Right kidney (tissue), 1 donor: ENCODE results near the gene MAP3K9.
"Not testable (repeated sequence)": the region's sequence is repeated elsewhere in the genome, so short reads cannot be mapped to it uniquely, and the experiment has no call there.

ENCODE experiments used
- DNase-seq: peaks from one replicate; pipeline ENCODE4 v3.0.0-alpha.2; 2016

MAP3K9 gene

DNA sequence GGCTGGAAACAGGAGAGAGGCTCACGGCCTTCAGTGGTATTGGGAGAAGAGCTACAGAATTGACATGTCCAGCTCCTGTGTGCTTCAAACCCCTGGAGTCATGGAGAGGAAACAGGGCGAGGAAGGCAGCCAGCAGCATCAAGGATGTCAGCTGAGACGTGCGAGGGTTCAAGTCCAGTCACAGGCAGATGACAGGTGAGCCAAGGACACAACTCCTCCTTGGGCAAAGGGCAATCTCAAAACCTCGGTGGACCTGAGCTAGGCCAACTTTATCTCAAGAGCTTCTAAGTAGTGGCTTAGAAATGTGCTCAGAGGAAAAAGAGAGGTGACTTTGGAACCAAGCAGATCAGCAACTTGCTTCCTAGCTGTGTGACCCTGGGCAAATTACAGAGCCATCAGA is 86.0 kb downstream of the MAP3K9 start:
- DNase-seq = no peak

DNA sequence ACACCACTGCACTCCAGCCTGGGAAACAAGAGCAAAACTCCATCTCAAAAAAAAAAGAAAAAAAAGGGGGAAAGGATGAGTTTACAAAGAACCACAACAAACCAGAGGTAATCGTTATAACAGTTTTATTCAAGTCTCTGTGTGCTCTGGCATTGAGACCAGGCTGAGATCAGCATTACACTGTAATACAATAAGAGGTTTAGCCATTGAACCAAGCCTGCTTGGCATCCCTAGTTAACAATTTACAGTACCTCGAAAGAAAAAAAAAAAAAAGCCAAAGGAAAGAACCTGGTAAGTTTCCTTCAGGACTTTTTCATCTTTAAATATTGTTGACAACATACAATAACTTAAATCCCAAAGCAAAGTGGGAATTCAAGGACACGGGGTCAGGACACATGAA is 86.9 kb downstream of the MAP3K9 start:
- DNase-seq = no peak

DNA sequence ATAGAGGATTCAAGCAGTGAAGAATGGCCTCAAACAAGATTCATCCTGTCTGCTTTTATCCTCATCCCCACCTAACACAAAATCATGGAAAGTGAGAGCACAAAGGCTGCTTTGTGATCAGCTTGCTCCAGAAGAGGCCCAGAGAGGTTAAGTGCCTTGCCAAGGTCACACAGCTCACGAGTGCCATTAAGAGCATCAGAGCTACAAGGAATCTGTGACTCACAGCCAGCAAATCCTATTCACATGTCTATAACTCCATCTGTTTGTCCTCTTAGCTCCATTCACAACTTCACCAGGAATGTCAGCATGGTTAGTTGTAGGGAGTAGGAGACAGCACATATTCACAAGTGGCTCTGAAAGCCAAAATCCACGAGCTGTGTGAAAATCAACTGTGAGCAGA is 87.8 kb downstream of the MAP3K9 start:
- no peak for DNase-seq

DNA sequence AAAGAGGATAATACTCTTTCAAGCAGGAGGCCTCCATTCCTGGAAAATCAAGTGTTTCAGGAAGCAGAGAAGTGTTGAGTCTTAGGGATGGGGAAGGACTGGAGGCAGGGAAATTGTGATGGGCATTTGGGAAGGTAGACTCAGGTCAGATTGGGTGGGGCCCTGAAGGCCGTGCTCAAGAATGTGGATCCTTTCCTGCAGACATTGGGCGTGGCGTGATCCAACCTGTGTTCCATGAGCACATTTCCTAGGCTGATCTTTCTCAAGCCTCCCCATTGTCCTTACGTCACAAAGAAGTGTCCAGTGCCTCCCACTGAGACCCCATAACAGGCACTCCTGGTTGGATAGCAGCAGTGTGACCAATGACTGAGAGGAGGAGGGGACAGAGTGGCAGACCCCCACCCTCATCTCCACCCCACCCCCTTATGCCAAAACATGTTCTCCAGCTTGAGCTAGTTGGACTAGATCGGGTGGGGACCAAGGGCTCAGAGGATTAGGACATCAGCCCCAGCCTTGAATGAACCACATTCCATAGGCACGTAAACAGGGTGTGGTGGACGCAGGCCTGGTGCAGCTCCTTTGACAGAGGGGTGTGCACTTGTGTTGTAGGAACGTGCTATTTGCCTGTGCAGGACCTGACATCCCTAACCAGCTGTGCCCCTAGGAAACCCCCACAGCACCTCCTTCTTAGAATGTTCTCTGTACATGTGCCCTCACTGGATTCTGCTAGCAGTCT is 90.8 kb downstream of the MAP3K9 start:
- DNase-seq = no peak

DNA sequence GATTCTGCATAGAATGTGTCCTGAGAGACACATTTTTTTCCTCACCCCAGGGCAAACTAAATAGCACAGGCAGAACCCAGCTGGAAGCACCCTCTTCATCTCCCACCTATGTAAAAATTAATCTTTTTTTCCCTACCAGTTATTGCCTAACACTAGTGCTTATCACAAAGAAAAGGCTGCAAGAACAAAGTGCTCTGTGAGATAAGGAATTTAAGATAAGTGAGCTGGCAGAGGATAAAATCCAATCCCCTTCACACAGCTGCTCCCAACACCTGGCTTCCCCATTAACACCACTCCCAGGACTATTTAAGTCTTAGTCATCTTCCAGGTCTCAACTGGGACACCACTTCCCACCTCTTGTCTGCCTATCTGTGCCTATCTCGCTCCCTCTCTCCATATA is 92.4 kb downstream of the MAP3K9 start:
- DNase-seq = no peak

DNA sequence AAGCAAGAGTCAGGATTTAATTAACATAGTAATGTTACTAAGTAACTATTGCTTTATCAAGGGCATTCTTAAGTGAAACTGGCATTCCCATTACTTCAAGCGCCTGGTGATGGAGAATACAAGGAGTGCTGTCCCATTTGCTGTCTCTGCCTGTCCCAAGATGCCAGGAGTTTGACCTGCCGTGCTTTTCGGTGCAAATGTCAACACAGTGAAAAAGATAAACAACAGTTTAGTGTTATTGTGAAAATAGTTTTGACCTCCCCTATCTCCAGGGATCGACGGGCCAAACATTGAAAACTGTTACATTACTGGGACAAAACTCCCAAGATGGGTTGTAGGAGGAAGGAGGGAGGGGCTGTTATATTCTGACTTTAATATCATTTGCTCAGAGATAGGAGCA is 92.8 kb downstream of the MAP3K9 start:
- DNase-seq = no peak

DNA sequence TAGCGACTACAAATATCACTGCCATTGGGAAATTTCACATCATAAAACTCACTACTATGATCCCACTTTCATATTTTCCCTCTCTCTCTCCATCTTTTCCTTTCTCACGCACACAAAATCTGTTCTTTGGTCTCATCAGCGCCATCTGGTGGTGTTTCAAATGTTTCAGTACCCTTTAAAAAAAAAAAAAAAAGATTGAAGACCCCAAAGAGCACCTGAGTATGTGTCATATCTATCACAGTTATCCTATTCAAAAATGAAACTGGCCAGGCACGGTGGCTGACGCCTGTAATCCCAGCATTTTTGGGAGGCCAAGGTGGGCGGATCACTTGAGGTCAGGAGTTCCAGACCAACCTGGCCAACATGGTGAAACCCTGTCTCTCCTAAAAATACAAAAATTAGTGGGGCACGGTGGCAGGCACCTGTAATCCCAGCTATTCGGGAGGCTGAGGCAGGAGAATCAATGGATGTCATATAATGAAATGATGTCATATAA is 95.2 kb downstream of the MAP3K9 start:
- DNase-seq = peak; percentile 44

DNA sequence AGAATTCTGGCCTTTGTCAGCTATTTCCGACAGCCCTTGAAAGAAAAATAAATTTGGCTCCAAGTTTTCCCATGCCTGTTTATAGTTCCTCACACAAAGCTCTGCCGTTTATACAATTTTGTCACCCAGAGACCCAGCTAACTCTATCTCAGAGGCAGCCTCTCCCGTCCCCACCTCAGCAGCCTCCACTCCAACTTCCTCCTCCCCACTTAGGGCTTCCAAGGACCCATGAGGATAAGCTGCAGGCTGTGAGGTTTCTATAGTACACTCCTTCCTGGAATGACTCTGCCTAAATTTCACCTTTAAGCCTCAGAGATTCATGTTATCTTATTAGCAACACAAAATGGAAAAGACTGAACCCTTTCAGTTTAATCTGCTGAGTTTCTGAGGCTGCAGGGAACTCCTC is 95.8 kb downstream of the MAP3K9 start:
- no peak for DNase-seq

DNA sequence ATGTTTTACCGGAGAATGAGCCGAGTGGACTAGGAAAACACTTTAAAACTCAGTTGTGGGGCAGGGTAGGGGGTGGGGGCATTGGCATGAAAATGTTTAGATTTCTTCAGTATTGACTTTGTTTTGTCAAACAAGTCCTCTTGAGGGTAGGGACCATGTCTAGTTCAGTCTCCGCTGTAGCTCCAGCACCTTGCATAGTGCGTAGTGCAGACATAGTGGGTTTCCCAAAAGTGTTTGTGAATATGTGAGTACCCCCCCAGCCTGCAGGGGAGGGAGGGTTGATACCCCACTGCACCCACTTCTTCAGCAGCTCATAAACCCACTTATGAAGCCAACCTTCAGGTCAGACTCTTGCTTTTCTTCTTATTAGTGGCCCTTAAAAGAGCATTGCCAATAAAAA is 96.2 kb downstream of the MAP3K9 start:
- DNase-seq = no peak

DNA sequence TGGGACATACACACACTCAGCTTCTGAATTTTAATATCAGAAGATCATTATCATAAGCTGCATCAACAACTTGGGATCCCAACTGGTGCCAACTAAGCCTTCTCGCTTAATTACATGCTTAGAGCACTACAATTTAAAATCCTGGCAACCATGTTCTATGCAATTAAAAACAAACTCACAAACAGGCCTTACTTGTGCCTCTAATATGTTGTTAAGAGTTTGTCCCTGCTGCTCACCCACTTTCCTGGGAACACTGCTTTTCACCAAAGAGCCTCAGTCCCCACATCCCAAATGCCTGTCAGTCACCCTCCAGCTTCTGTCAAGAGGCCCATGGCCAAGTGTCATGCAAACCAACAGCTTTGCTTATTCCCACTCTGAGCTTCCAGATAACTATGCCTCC is 97.9 kb downstream of the MAP3K9 start:
- no peak for DNase-seq

DNA sequence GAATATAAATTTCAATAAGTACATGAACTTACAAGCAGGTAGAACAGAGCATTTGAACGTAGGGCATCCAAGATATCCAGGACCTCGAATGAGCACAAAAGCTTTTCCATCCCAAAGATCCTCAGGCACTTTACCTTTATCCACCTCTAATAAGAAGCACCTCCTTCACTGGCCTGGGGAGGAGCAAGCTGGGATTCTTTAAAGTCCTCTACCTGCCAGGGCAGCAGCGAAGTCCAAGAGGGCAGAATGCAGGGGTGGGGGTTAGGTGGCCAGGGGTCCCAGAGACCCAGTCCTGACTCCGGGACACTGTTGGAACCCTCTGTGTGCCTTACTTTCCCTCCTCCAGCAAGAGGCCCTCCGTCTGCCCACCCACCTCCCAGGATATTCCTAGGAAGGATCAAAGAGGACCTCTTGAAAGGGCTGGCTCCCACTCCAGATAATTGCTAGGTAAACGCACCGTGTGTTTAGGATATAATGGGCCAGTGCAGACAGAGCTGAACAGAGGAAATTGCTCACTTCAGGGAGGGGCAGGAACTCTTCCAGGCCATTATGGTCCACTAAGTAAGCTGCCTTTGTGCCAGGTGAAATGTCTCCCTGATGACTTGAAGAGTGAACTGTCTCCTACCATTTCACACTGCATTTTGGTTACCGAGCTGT is 99.5 kb downstream of the MAP3K9 start:
- no peak for DNase-seq

DNA sequence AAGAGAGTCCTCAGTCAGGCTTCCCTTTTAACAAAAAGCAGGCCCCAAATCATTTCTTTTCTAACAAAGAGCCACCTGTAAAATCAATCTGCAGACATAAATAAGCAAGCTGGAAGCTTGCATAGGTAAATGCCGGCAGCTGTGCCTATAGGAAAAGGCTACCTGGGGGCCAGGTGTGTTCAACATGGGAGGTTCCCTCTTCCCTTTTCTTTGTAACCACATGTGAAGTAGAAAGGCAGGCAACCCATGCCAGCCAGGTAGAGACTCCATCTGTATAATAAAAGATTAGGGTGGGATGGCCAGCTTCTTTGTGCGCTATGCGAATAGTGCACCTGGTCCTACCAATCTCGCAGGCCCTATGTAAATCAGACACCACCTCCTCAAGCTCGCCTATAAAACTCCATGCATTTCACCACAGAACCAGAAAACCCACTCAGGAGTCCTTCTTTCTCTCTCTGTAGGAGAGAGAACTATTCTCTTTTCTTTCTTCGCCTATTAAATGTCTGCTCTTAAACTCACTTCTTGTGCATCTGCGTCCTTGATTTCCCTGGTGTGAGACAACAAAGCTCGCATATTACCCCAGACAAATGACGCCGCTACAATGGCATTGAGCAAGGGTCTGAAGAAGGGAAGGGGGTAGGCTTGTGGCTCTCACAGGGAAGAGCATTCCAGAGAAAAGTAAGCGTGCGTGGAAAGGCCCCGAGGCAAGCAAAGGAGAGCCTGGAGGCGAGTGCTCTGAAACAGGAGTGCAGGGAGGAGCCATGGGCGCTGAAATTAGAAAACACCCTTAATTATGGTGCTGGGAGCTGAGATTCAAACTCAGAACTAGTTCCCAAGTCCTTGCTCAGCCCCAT is 100.4 kb downstream of the MAP3K9 start:
- no peak for DNase-seq

DNA sequence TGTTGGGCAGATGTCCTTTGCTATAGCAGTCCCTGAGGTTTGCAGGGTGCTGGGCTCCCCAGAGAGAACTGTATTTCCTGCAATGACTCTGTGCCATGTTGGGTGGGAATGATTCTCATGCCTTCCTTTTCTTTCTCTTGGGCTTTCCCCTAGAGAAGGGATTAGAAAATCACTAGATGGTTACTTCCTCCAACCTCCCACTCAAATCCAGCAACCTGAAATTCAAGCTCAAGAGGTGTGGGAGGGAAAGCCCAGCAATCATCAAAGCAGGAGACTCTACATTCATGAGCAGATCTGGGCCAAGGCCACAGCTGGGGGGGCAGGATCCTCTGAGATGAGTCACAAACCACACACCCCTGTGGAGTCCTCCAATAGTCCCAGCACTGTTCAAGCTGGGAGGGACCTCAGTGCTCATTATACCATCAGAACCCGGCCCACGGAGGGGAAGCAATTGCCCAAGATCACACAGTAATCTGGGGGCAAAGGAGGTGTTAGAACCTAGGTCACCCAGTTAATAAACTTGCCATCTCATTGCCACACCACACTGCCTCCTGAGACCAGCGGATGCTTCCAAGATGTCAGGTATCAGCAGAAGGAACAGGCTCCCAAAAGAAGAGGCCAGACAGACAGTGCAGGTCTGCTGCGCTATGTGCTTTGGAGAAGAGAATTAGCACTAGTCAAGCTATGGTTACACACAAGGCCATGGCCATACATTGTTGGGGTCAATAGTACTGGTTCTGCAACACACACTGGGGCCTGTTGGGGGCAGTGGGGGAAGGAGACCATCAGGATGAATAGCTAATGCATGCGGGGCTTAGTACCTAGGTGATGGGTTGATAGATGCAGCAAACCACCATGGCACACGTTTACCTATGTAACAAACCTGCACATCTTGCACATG is 101.9 kb downstream of the MAP3K9 start:
- no peak for DNase-seq

DNA sequence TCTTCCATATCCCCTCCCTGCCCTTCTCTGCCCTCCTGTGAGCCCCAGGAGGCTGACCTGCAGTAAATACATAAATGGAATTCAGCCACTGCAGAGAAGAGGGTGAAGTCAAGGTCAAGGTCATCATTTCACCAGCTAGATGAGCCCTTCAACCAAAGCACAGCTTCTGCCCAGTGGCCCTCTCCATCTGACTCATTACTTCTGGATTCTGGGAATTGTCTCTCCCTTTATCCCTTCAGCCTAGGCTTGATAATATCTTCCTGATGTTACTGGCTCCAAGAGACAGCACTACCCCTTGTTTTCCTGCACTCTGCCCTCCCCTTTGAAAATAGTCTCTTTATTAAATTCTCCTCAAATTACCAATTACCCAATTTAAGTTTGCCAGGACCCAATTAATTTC is 103.1 kb downstream of the MAP3K9 start:
- no peak for DNase-seq

DNA sequence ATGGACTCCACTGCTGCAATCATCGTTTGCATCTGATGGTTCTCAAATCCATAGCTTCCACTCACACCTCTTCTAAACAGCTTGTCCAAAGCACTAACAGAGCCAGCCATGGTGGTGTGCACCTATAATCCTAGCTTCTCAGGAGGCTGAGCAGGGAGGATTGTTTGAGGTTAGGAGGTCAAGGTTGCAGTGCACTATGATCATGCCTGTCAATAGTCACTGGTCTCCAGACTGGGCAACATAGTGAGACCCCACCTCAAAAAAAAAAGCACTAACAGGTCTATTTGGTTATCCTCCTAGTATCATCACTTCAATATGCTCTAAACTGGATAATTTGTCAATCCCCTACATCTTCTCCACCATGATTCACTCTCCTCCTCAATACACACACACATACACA is 104.4 kb downstream of the MAP3K9 start:
- no peak for DNase-seq

DNA sequence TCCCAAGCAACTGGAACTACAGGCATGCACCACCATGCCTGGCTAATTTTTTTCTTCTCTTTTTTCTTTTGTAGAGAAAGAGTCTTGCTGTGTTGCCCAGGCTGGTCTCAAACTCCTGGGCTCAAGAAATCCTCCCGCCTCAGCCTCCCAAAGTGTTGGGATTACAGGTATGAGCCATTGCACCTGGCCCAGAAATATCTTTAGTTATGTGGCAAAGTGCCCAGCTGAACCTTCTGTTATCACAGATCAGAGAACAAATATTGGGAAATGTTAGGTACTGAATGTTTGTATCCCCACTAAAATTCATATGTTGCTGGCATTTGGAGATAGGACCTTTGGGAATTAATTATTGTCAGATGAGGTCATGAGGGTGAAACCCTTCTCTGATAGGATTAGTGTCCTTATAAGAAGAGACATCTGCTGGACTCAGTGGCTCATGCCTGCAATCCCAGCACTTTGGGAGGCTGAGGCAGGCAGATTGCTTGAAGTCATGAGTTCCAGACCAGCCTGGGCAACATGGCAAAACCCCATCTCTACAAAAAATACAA is 105.6 kb downstream of the MAP3K9 start:
- not testable (repeated sequence) for DNase-seq

DNA sequence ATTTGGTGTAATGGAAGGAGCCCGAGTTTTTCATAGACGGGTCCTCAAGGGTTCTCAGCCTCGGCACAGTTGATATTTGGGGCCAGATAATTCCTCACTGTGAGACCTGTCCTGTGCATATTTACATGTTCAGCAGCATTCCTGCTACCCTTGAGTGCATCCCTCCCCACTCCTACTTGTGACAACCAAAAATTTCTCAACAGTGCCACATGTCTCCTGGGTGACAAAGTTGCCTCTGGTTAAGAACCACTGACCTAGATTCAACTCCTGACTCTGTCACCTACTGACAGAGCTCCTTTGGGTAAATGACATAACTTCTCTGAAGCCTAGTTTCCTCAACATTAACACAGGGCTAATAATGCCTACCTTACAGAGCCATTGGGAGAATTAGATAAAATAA is 107.2 kb downstream of the MAP3K9 start:
- no peak for DNase-seq

DNA sequence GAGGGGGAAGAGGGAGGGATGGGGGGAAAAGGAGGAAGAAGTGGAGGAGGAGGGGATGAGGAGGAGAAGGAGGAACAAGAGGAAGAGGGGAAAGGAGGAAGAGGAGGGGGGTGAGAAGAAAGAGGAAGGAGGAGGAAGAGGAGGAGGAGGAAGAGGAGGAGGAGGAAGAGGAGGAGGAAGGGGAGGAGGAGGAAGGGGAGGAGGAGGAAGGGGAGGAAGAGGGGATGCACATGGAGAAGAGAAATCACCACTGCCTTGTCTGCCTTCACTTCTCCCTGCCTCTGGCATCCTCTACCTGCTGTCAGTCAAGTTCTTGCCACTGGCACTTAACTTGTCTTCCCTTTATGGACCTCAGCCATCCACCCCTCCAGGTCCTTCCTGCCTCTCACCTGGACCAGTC is 107.7 kb downstream of the MAP3K9 start:
- no peak for DNase-seq

DNA sequence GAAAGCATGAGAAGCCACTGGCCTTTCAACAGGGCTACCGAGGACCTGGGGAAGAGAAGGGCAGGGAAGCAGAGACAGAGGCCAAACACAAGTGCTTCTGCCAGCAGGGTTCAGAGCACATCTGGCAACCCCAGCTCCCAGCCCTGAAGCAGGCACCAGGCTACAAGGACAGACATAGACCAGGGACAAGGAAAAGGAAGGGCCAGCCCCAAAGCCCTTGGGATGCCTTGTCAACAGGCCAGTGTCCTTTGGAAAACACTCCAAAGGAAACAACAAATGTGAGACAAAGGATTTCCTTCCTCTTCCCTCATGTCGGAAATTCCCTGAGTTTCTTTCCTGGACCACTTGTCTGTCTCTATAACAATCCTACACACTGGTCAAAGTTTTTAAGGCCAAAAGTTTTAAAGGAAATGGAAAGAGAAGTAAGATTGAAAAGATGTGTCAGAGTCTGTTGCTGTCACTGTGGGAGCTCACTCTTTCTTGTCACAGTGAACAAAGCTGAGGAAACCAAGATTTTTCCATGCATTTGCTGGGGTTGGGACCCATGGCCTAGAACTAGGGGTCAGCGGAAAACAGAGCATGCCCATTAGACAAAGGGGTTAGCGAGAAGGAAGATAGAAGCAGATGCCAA is 108.2 kb downstream of the MAP3K9 start:
- no peak for DNase-seq

DNA sequence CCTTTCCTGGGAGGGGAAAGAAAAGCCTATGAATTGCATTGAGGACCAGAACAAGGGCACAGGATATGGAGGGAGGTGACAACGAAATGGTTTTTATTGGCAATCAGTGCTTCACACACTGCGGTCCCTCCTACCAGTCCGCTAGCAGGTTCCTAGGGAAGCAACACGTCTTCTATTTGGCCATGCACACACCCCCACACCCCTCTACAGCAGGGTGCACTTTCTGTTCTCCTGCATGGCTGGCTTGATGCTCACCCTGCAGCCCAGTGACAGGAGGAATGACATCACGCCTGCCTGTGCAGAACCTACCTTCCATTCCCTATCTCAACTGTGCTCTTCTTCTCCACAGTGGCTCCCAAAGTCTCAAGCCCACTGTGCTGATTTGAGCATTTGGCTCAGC is 109.7 kb downstream of the MAP3K9 start:
- no peak for DNase-seq

DNA sequence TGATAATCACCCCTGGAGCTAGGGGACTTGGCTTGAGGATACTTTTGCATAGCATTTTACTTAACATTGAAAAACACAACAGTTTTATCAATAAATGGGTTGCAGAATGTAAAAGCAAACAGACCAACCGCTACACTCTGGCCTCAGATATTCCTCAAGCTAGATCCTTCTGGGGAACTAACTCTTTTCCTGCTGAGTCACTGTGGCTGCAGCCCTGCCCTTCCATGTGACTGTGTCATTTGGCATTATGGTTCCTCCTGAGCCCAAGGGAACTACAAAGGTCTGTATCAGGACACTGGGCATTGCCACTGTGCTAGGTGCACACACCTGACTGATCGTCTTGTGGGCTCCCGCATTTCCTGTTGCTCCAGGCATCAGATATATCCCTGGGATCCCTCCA is 111.0 kb downstream of the MAP3K9 start:
- DNase-seq = no peak
